ENCODE measurements around the gene SLIT1. TPM values are rescaled to one million over a fixed set of nuclear protein-coding genes. Genes with fewer than 3 reads are reported as not detected.

Gene SLIT1
- total RNA-seq, 4 donors from 2014 or later: 0.04 to 0.13 TPM; not detected in 2

DNA sequence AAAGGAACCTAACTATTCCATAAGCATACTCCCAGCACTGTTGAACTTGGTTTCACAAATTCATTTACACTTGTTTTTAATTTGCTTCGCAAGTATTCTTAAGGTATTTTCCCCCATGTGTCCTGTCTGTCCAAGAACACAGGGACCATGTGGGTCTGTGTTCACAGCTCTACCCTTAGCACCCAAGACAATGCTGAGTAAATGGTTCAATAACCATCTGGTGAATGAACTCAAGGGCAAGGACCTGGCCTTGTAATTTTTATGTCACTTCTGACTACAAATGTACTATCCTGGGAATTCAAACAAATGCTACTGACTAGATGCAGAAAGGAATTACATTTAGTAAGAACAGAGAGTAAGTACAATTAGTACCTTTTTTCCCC lies 43.0 kb upstream of the SLIT1 start:
- Histone ChIP-seq H3K27ac (no peak overlapping the region), H3K4me3 (no peak overlapping the region), H3K27me3 (no peaks in the 10 kb centered on the region), H3K36me3 (peaks cover 4 to 61% of the 10 kb centered on the region in 2 donors), H3K4me1 (no peaks in the 10 kb centered on the region), H3K9me3 (no peaks in the 10 kb centered on the region)
- no peak for ATAC-seq
- TF ChIP-seq EP300 (IDR thresholded peaks at IDR 0.05) (no peak), POLR2AphosphoS5 (IDR thresholded peaks at IDR 0.05) (no peak), POLR2A (IDR thresholded peaks at IDR 0.05) (no peak)
- 85 to 100% methylated on average over 1 of the region's 1 CpG for WGBS, 2 donors (ENCODE audit: low coverage in 1 of 2)

DNA sequence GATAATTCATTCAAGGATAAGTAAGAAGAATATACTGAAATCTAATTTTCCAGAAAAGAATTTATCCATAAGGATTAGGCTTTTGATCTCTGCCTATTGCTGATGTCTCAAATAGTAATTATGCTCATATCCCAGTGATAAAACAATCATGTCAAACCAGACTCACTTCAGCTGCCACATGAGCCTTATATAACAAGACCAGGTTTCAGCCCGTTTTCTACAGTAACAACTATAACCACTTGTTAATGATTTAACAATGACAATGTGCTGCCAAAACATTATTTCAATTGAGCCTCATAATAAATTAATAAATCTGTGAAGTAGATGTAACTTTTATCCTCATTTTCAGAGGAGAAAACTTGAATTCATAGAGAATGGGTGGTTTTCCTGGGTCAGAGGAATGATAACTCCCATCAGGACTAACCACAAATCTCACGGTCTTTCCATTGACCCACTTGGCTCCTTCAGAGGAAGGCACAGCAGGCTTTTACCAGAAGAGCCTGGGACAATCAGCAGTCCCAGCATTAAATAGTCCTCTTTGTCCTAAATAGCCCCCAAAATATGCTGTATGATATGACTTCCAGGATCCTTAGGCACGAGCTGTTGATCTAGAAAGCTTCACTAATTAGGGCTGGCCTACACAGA lies 42.5 kb upstream of the SLIT1 start:
- H3K4me3 ChIP-seq: no peak overlapping the region
- WGBS, 2 donors (ENCODE audit: low coverage in 1 of 2): 58 to 81% methylated on average over 1 to 3 of the region's 3 CpGs
- no peak overlapping the region for H3K27ac ChIP-seq
- no peaks in the 10 kb centered on the region for H3K9me3 ChIP-seq
- TF ChIP-seq EP300 (IDR thresholded peaks at IDR 0.05) (no peak), POLR2AphosphoS5 (IDR thresholded peaks at IDR 0.05) (no peak), POLR2A (IDR thresholded peaks at IDR 0.05) (no peak)
- TF ChIP-seq, protein P1, sequence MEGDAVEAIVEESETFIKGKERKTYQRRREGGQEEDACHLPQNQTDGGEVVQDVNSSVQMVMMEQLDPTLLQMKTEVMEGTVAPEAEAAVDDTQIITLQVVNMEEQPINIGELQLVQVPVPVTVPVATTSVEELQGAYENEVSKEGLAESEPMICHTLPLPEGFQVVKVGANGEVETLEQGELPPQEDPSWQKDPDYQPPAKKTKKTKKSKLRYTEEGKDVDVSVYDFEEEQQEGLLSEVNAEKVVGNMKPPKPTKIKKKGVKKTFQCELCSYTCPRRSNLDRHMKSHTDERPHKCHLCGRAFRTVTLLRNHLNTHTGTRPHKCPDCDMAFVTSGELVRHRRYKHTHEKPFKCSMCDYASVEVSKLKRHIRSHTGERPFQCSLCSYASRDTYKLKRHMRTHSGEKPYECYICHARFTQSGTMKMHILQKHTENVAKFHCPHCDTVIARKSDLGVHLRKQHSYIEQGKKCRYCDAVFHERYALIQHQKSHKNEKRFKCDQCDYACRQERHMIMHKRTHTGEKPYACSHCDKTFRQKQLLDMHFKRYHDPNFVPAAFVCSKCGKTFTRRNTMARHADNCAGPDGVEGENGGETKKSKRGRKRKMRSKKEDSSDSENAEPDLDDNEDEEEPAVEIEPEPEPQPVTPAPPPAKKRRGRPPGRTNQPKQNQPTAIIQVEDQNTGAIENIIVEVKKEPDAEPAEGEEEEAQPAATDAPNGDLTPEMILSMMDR (IDR thresholded peaks at IDR 0.05): no peak
- peaks cover 4 to 58% of the 10 kb centered on the region in 2 donors for H3K36me3 ChIP-seq
- no peak for ATAC-seq
- no peaks in the 10 kb centered on the region for H3K27me3 ChIP-seq
- H3K4me1 ChIP-seq: no peaks in the 10 kb centered on the region

DNA sequence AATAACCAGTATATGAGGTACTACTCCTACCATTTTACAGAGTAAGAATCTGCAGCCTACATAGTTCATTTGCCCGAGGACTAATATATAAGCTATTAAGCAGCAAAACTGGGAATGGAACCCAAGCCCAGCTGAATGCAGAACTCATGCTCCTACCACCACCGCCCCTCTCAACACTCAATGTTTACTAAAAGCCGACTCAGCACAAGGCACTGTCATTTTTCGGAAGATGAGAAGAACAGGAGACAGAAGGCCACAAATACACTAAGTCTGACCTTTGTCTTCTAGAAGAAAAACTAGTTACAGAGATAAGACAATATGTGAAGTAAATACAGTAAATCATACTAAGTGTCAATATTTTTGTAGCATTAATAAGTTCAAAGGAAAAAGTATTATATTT lies 40.6 kb upstream of the SLIT1 start:
- TF ChIP-seq EP300 (IDR thresholded peaks at IDR 0.05) (no peak), POLR2A (IDR thresholded peaks at IDR 0.05) (no peak), POLR2AphosphoS5 (IDR thresholded peaks at IDR 0.05) (no peak)
- TF ChIP-seq, protein P1 (IDR thresholded peaks at IDR 0.05): no peak
- no peak for ATAC-seq
- no peaks in the 10 kb centered on the region for H3K27me3 ChIP-seq
- H3K4me3 ChIP-seq: no peak overlapping the region
- H3K36me3 ChIP-seq: peaks cover 4 to 65% of the 10 kb centered on the region in 2 donors
- 73 to 89% methylated on average over 3 to 4 of the region's 4 CpGs for WGBS, 2 donors (ENCODE audit: low coverage in 1 of 2)
- no peak overlapping the region for H3K27ac ChIP-seq
- no peaks in the 10 kb centered on the region for H3K4me1 ChIP-seq
- H3K9me3 ChIP-seq: no peaks in the 10 kb centered on the region

- TF ChIP-seq POLR2A (IDR thresholded peaks at IDR 0.05) (no peak), EP300 (IDR thresholded peaks at IDR 0.05) (no peak), POLR2AphosphoS5 (IDR thresholded peaks at IDR 0.05) (no peak)
- TF ChIP-seq, protein P1 (IDR thresholded peaks at IDR 0.05): no peak
- Histone ChIP-seq H3K4me3 (no peak overlapping the region), H3K36me3 (peaks cover under 1 to 74% of the 10 kb centered on the region in 2 donors), H3K27ac (no peak overlapping the region), H3K9me3 (no peaks in the 10 kb centered on the region), H3K27me3 (no peaks in the 10 kb centered on the region), H3K4me1 (no peaks in the 10 kb centered on the region)
- WGBS, 2 donors (ENCODE audit: low coverage in 1 of 2): 50 to 68% methylated on average over 2 to 3 of the region's 4 CpGs
- ATAC-seq: no peak
Observed at GRCh38 chr10:97224483-97225435, 39.0 kb upstream of the SLIT1 start.

DNA sequence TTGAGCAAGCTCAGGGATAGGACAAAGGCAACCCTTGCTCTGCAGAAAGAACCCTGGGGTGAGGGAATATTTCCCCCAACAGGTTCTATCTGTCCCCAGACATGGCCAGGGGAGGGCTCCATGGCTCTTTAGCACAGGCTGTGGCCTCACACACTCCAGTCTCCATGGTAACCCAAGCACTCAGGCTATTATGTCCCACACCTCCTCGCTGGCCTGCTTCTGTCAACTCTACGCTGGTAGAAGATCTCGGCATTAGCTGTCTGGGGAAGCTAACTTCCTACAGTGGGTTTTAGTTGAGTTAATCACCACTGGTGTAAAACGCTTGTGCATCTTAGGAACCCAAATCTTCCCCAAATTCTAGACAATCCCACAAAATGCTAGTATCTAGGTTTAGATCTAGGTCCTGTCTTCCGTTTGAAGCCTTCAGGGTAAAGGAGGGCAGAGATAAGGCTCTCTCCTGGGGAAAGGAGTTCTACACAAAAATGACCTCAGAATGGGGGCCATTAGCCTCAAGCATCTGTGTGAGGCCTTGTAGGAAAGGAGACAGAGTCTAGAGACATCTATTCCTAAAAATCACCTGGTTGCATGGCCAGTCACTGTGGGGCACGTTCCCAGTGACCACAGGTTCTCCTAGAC lies 36.7 kb upstream of the SLIT1 start:
- no peaks in the 10 kb centered on the region for H3K27me3 ChIP-seq
- no peak for ATAC-seq
- peaks cover 0 to 56% of the 10 kb centered on the region in 2 donors for H3K36me3 ChIP-seq
- no peaks in the 10 kb centered on the region for H3K4me1 ChIP-seq
- H3K27ac ChIP-seq: no peak overlapping the region
- H3K9me3 ChIP-seq: no peaks in the 10 kb centered on the region
- H3K4me3 ChIP-seq: no peak overlapping the region
- 94 to 100% methylated on average over 1 to 6 of the region's 6 CpGs for WGBS, 2 donors (ENCODE audit: low coverage in 1 of 2)
- TF ChIP-seq POLR2A (IDR thresholded peaks at IDR 0.05): no peak
- TF ChIP-seq POLR2AphosphoS5 (IDR thresholded peaks at IDR 0.05): no peak
- TF ChIP-seq, protein P1 (IDR thresholded peaks at IDR 0.05): no peak
- TF ChIP-seq EP300 (IDR thresholded peaks at IDR 0.05): no peak
